Measurements from ENCODE around the gene SELL. TPM values are rescaled to one million over a fixed set of nuclear protein-coding genes. Genes with fewer than 3 reads are reported as not detected.

The SELL gene
- total and polyA plus RNA-seq, 2 of the 4 experiments (the other 2 are of a cell fraction) = not detected

DNA sequence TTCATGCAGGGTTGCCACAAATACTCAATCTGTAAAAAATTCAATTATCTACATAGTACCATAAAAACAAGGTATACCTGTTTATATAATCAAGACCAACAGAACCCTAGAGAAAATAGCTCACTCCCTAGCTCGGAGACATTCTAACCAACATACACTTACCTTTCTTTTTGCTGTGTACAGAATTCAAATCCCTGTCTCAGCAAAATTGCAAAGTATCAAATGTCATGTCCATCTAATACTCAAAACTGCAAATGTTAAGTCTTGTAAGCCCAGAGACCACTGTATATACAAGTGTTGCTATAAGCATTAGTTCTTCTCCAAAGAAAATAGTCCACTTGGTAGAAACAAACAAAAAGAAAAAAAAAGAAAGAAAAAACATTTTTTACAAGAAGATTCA is 38.6 kb upstream of the SELL start:
- dilution Hi-C loops (cut with HindIII; ENCODE audit: low sequenced_read_pairs, unreplicated experiment) = no loop called here
- Histone ChIP-seq H3K9ac (ENCODE audit: low read depth, low read length) (no peak overlapping the region), H3K9me3 (ENCODE audit: control insufficient read depth, insufficient read depth, low read length) (no peaks in the 10 kb centered on the region), H4K20me1 (ENCODE audit: insufficient read depth, low read length) (no peaks in the 10 kb centered on the region), H2BK15ac (ENCODE audit: low read depth, low read length) (no peak overlapping the region), H4K91ac (ENCODE audit: insufficient read depth, low read depth, low read length) (no peak overlapping the region), H4K5ac (ENCODE audit: low read depth, low read length) (no peak overlapping the region), H2BK20ac (ENCODE audit: low read depth, low read length) (no peak overlapping the region), H3K14ac (replicated peaks; ENCODE audit: low read depth, low read length) (no peak overlapping the region), H2BK120ac (ENCODE audit: low read depth, low read length) (no peak overlapping the region), H3K18ac (ENCODE audit: low read depth, low read length) (no peak overlapping the region), H3K27me3 (ENCODE audit: control insufficient read depth, insufficient read depth, low read length) (no peaks in the 10 kb centered on the region), H2AFZ (replicated peaks; ENCODE audit: low read length, poor library complexity) (no peak overlapping the region), H3K9me1 (ENCODE audit: insufficient read depth, low read length) (no peaks in the 10 kb centered on the region), H3K4ac (ENCODE audit: low read depth, low read length) (no peak overlapping the region), H3K4me1 (ENCODE audit: control insufficient read depth, insufficient read depth, low read length) (no peaks in the 10 kb centered on the region), H2AK9ac (replicated peaks; ENCODE audit: low read depth, low read length, poor library complexity) (no peak overlapping the region), H3K56ac (ENCODE audit: extremely low read depth, insufficient read depth, low read length) (no peak overlapping the region), H3K27ac (ENCODE audit: insufficient read depth, low read length) (no peak overlapping the region), H3K4me3 (ENCODE audit: insufficient read depth, low read depth, low read length) (no peak overlapping the region), H2BK5ac (ENCODE audit: low read depth, low read length, poor library complexity, severe bottlenecking) (no peak overlapping the region), H3K79me1 (ENCODE audit: low read depth in 1 of 2, low read length in 2 of 2) (no peaks in the 10 kb centered on the region), H2AK5ac (ENCODE audit: low read depth, low read length) (no peak overlapping the region), H3K36me3 (ENCODE audit: control insufficient read depth, insufficient read depth, low read length) (no peaks in the 10 kb centered on the region), H3K23ac (ENCODE audit: low read depth, low read length) (no peak overlapping the region), H4K8ac (ENCODE audit: low read depth in 2 of 2, low read length in 2 of 2) (no peak overlapping the region), H3K4me2 (ENCODE audit: low read depth, low read length) (no peak overlapping the region)
- in situ Hi-C loops (cut with MboI; ENCODE audit: low sequenced_read_pairs) = no loop called here
- ATAC-seq (ENCODE audit: low read depth) (no peak), DNase-seq (no peak)
- WGBS, 2 experiments (ENCODE audit: extremely low coverage in 2 of 2, insufficient read length in 1 of 2) = no CpG with 5 or more reads among the region's 1 CpG
- BruUV-seq (replicated peaks) = no TSS peak
- CTCF ChIA-PET = no interaction called here
- POLR2A ChIA-PET (ENCODE audit: unreplicated experiment) = no interaction called here
- peak; percentile 51 for TF ChIP-seq MAFK (IDR thresholded peaks at IDR 0.05; ENCODE audit: low read depth, low read length)
- TF ChIP-seq CEBPB (IDR thresholded peaks at IDR 0.05; ENCODE audit: low read depth, low read length) = no peak
- intact Hi-C loops (cut with micrococcal nuclease) = no loop called here

All from IMR-90 (cell line).